Activated naive CD4-positive, alpha-beta T cell treated with anti-CD3 and anti-CD28 coated beads, Interleukin-2, amount 10 ng/mL, durations not matched to agents 5 hours and 36 hours (primary cell): ENCODE measurements around the gene CLEC18B. TPM values are rescaled to one million over a fixed set of nuclear protein-coding genes. Genes with fewer than 3 reads are reported as not detected.

ENCODE experiments used
- total RNA-seq, 2 experiments: library from RNA; stranded (reverse); gene quantifications; one replicate each; pipeline ENCODE4 v1.2.3, GENCODE V29; 2021

The CLEC18B gene
- total RNA-seq = under 1 TPM in 1 of 2 experiments, not detected in 1; 0.60 TPM

GRCh38 chr16:74420612-74421481, at the start of gene CLEC18B:
Gene CLEC18B, minus strand, starts transcription at chr16:74421478. Its CDS starts 208 bp downstream, at chr16:74421270.

Other genes with a start within 250 kb of the CLEC18B start
- 10 to 100 TPM; 79.9 to 80.6 TPM for gene PSMD7, start 124.7 kb downstream of the CLEC18B start, total RNA-seq
- gene NPIPB15, start 45.2 kb downstream of the CLEC18B start, total RNA-seq = under 1 TPM in 1 of 2 experiments, not detected in 1; 0.82 TPM
- 100 to 1,000 TPM; 157 to 165 TPM for gene GLG1, start 185.6 kb upstream of the CLEC18B start, total RNA-seq
- gene RFWD3, start 245.4 kb upstream of the CLEC18B start, total RNA-seq = 10 to 100 TPM; 81.7 to 84.6 TPM